Measurements from ENCODE around the gene GABRP.
"Not testable (repeated sequence)": the region's sequence is repeated elsewhere in the genome, so short reads cannot be mapped to it uniquely, and the experiment has no call there.

Gene GABRP

DNA sequence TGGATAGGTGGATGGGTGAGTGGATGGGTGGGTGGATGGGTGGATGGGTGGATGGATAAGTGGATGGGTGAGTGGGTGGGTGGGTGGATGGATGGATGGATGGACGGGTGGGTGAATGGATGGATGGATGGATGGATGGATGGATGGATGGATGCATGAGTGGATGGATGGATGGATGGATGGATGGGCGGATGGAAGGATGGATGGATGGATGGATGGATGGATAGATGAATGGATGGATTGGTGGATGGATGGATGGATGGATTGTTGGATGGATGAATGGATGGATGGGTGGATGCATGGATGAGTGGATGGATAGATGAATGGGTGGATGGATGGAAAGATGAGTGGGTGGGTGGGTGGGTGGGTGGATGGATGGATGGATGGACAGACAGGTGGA, 29.0 kb upstream of the GABRP start:
- not testable (repeated sequence) for DNase-seq (ENCODE audit: low read depth in 2 of 2, low spot score in 1 of 2)

DNA sequence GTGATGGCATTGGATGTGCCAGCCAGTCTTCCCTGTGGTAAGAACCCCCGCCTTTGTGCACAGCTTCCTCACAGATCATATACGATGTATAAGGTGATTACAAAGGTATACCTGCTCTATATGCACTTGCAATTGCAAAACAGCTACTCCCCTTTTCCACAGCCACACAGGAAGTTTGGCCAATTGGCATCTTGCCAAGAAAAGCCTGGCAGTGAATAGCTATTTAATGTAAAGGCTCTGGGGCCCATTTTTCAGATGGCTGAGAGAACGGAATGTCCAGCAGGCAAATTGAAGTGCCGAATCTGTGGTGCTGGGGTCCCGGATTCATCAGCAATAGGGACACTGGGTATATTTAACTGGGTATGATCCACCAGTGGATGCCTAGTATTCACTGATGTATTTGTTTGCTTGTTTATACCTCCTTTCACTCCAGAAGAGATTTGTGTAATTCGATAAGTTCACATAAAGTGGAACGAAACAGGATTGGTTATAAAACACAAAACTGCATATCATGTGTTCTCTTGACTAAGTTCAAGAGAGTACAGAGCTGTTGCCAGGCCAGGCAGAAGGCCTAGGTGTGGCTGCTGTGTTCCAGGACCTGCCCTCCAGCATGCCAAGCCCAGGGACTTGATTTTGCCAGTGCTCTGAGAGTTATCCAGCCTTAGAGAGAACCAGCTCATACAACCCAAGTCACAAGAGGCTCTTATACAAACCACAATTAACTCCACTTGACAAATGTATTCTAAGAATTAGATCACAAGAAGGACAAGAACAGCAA, 27.7 kb upstream of the GABRP start:
- DNase-seq (ENCODE audit: low read depth in 2 of 2, low spot score in 1 of 2) = no peak

DNA sequence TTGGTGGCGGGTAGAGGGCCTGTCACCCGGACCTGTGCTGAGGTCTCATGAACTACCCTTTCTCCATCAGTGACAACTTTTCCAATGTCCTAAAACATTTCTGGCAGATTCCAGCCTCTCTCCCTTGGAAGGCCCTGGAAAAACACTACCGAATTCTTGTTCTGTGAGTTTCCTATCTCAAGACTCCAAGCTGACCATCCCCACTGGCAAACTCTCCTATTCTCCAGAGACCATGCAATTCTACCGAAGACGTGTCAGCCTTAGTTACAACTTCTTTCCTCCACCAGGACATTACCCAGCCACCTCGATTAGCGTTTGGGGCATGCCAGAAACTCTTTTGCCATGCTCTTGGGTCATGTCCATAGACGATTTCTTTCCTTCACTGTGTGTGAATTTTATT, 26.8 kb upstream of the GABRP start:
- DNase-seq (ENCODE audit: low read depth in 2 of 2, low spot score in 1 of 2) = no peak

DNA sequence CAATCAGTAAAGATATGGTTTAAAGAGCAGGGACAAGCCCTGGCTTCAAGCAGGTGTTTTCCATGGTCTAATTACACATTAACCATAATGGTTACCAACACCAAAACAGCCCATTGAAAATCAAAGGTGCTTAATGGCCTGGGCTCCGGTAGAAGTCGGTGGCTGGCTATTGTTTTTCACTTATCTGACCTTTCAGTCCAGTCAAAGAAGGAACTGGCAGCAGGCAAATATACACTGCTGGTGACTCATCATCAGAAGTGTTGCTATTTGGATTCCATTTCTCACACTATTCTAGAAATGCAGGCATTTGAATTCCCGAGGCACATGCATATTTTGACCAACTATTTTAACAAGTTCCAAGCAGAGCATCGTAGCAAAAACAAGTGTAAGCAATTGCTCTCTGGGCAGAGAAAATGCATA, 26.3 kb upstream of the GABRP start:
- DNase-seq (ENCODE audit: low read depth in 2 of 2, low spot score in 1 of 2) = no peak

DNA sequence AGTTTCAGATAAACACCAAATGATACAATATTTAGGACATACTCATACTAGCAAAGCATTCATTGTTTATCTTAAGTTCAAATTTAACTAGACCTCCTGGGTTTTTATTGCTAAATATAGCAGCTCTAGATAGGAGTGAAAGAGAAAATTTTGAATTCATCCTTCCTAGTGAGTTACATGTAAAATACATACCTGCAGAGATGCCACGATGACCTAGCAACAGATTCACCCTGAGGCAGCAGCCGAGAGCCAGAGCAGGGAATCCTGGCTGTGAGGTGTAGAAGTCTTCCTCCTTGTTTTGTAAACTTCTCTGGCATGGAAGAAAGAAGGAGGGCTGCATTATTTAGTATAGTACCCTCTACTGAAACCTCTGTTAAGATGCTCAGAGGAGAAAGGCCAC, 25.9 kb upstream of the GABRP start:
- DNase-seq (ENCODE audit: low read depth in 2 of 2, low spot score in 1 of 2) = no peak

DNA sequence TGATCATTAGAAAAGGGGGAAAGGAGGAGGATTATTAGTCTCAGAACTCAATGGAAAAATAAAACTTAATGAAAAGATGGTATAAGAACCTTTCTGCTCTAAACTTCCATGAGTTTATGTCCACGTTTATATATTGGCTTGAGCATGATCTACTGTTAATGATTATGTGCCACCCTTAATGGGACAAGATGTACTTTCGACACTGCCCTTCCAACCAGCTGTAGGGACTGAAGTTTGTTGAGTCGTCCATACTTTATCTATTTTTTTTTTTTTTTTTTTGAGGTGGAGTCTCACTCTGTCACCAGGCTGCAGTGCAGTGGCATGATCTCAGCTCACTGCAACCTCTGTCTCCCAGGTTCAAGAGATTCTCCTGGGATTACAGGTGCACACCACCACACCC, 25.0 kb upstream of the GABRP start:
- no peak for DNase-seq (ENCODE audit: low read depth in 2 of 2, low spot score in 1 of 2)

DNA sequence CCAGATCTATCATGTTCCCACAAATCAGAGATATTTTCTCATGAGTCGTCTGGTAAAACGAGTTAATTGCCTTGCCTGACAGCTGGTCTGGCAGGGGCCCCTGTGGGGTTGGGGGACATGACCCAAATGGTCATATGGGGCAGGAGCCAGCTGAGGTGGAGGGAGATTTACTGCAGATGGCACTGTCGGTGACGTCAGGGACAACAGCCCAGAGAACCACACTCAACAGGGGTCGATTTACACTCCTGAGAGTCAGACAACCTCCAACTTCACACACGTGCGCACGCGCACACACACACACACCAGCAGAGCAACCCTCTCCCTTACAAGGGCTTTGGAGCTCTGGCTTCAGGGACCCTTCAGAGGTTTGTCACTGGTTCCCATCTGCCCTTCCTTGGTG, 23.4 kb upstream of the GABRP start:
- DNase-seq (ENCODE audit: low read depth in 2 of 2, low spot score in 1 of 2) = no peak

DNA sequence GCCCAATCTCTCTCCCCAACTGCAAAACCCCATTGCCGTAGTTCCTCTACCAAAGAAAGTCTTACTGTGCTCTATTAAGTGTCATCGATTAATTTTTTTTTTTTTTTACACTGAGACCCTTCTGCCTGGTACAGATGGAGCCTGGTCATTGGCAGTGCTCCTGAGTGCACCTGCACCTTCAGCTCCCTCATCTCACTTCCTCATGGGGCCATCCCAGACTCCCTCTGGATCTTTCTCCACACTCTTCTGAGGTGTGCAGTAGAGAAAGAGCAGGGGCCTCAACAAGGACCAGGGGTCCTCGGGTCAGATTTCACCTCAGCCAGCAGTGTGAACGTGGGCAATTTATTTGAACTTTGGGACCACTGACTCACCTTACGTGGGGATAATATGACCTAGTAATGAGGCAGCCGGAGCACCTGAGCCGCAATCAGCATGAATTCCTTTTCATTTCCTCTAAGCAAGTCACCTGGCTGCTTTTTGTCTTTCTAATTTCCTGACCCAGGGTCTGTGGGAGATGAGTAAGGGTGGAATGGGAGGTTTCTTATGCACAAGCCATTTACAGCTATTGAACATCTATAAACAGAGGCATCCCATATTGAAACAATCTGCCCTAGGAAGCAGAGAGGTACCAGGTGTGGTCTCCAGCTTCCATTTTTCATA, 22.3 kb upstream of the GABRP start:
- DNase-seq (ENCODE audit: low read depth in 2 of 2, low spot score in 1 of 2) = no peak

DNA sequence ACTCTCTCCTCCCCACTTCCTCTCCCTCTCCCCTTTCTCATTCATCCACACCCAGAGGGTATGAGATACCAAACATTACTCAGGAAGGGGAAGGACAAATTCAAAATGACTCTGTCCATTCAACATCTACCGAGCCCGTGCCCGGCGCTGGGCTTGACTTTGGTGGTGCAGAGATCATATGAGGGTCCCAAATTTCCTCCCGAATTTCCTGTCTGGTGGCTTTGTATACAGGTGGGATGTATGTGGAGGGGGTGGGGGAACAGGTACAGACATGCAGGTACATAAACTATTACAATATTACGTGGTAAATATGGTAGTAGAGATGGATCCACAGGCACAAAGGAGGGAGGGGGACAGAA, 21.8 kb upstream of the GABRP start:
- DNase-seq (ENCODE audit: low read depth in 2 of 2, low spot score in 1 of 2) = no peak

DNA sequence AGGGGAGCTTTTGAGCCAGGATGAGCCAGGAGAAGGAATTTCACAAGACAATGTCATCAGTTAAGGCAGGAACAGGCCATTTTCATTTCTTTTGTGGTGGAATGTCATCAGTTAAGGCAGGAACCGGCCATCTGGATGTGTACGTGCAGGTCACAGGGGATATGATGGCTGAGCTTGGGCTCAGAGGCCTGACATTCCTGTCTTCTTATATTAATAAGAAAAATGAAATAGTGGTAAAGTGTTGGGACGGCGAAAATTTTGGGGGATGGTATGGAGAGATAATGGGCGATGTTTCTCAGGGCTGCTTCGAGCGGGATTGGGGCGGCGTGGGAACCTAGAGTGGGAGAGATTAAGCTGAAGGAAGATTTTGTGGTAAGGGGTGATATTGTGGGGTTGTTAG, 21.2 kb upstream of the GABRP start:
- not testable (repeated sequence) for DNase-seq (ENCODE audit: low read depth in 2 of 2, low spot score in 1 of 2)

DNA sequence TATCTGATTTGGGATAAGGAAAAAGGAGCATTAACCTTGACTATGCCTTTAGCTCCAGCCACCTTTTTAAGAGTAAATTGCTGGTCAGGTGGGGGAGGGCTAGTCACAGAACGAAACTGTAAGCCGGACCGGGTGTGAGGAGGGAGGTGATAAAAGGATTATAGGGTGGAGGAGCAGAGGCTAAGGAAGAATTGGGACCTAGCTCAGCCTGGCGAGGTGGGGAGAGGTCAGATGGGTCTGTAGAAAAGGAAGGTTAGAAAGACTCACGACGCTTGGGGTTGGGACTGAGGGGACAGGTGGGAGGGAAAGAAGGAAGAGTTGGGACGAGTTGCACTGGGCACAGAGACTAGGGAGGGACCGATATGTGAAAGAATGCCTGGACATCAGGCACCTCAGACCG, 17.7 kb upstream of the GABRP start:
- DNase-seq (ENCODE audit: low read depth in 2 of 2, low spot score in 1 of 2) = not testable (repeated sequence)

DNA sequence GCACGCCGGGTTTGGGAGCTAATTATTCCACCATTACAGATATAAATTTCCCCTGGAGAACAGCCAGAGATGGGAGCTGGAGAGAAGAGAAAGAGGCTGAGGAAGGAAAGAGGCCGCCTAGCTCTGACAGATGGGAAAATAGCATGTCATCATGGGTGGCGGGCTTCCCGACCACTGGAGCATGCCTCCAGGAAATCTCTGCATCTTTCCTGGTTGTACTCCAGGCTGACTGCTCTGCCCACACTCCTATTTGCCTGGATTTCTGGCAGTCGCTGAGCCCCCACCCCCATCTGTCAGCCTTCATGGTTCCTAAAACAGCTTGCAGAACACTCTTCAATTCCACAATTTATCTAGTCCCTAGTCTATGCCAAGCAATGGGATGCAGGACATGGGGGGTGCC, 14.3 kb upstream of the GABRP start:
- DNase-seq (ENCODE audit: low read depth in 2 of 2, low spot score in 1 of 2) = no peak

DNA sequence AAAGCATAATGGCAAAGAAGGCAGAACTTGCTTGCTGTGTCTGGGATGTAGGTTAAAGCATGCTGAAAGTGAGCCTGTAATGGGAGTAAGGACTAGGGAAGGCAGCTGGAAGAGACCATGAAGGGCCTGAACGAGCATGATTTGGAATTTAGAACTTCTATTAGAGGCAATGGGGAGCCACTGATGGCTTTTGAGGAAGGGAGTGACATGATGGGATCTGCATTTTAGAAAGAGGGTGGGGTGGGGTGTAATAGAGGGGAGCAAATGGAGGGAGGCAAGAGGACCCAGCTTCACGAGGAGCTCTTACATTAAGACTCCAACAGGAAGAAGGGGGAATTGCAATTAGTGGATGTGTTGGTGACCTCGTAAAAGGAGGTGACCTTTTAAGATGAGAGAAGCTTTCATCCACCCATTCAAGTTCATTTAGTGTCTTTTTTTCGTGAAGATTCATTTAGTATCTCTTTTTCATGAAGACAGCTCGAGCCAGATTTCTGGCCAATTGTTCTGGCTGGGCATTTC, 13.6 kb upstream of the GABRP start:
- no peak for DNase-seq (ENCODE audit: low read depth in 2 of 2, low spot score in 1 of 2)

DNA sequence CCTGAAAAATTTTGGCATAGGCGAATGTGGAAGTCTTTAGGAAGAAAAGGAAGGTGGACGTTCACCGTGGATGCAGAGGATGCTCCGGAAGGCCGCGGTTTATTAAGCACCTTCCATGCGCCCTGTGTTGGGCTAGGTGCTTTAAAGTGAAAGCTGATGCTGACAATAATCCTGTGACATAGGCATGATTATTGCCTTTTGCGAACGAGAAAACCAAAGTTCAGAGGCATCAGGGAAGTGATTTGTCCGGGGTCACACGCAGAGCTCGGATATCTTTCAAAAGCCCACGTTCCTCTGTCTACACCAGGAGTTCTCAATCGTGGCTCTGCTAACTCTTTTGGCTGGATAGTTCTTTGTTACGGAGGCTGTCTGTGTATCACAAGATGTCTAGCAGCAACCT, 12.0 kb upstream of the GABRP start:
- DNase-seq (ENCODE audit: low read depth in 2 of 2, low spot score in 1 of 2) = no peak

DNA sequence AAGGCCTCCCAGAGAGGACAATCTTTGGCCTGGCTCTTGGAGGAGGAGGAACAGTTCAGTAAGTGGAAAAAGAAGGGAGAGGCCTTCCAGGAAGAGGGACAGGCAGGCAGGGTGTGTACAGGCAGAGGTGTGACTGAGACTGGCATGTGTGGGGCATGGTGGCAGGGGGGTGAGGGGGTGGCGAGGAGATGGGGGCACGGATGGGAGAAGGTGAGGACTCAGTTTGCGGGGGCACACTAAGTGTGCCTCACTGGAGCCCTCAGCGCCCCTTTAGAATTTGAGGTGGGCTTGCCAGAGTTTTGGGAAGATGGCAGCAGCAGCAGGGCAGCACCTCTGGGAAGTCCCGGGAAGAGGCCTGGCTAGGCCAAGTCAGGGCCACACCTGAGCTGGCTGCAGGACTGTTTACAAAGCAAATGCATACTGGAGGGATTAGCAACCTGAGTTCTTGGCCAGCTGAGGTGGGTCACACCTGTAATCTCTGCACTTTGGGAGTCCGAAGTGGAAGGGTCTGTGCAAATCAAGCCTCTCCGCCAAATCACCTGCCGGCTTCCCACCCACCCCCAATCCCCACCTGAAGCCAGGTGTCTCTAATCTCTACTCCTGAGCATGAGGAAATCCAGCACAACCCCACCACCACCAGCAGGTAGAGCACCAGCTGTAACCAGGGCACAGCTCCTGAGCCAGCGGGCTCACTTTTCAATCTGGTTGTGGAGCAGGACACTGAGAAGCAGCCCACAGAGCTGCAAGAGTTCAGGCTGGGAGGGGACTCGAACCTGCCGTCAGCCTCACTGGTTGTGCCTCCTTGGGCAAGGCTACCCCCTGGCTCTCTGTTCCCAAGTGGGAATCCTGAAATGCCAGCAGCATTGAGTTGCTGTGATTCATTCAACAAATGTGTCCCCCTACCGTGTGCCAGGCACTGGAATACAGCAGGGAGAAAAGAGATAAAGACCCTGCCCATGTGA, 10.2 kb upstream of the GABRP start:
- DNase-seq (ENCODE audit: low read depth in 2 of 2, low spot score in 1 of 2) = no peak

DNA sequence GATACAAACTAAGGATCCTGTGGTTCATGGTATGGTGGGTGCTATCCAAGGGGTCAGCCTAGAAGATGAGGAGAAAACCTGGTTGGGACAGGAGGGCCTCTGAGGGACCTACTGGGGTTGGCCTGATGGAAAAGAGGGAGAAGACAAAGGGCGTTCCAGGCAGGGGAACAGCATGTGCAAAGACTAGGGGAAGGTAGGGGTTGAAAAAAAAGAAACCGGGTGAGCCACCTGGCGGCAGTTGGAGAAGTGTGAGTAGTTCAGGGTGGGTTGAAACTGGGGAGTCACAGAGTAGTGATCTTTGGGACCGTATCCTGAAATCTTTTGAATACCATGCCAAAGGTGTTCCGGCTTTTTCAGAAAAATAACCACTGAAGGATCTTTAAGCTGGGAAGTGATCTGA, 8.7 kb upstream of the GABRP start:
- DNase-seq (ENCODE audit: low read depth in 2 of 2, low spot score in 1 of 2) = no peak

DNA sequence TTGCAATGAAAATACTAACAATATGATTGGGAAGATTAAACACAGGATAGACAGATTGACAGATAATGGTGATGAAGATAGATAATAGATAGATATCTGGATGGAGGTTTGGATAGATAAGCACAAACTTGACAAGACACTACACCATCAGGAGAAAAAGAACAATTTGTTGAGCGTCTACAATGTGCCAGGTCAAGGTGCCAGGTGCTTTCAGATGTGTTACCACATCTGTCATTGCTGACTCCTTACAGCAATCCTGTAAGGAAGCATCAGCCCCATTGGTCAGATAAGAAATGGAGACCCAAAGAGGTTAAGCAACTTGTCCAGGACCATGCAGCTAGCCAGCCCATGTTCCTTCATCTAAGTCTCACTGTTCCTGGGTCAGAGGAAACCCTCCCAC, 1.6 kb upstream of the GABRP start:
- DNase-seq (ENCODE audit: low read depth in 2 of 2, low spot score in 1 of 2) = no peak

DNA sequence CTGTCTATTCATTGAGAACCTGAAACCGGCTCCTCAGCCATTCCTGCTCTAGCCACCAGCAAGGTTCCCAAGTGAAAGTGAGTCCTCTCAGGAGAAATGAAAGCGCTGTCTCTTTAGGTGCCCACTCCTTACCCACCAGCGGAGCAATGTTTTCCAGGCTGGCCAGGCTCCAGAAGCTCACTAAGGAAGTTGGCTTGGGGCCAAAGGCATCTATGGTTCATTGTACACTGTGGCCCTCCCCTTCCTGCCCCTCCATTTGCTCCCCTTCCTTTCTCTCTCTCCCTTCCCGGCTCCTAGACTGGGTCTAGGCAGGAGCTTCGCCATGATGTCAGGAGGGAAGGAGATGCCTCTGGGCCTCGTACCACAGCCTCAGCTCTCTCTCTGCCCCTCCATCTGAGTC, 1.1 kb upstream of the GABRP start:
- no peak for DNase-seq (ENCODE audit: low read depth in 2 of 2, low spot score in 1 of 2)

DNA sequence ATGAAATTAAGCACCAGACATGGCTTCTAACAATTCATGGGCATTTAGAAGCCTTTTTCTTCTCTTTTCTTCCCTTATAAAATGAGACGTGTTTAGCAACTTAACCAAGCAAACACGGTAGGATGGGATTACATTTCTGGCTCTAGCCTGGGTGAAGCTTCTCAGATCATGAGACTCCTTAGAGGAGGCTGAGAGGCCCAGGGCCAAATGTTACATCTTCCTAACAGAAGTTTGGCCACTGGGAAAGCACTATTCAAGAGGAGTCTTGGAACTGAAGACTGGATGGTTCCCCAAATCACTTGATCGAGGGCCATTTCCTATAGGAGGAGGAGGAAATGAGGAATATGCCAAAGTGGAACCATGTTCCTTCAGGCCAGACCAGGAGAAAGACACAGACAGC, 1.9 kb downstream of the GABRP start:
- DNase-seq (ENCODE audit: low read depth in 2 of 2, low spot score in 1 of 2) = no peak

DNA sequence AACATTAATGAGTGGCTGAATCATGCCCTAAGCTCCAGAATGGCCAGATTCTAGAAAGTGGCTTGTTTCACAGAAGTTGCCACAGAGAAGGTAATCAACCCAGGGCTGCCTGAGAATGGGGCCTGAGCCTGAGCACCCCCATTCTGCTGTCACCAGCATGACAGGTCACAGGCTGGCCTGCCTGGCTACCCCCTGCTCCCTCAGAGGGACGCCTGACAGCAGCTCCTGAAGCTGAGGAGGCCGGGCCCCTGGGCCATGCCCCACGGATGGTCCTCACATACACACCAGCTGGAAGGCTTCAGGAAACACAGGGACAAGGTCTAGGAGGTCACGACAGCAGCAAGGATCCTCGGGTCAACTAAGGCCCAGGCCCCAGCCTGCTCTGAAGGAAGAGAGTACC, 3.7 kb downstream of the GABRP start:
- no peak for DNase-seq (ENCODE audit: low read depth in 2 of 2, low spot score in 1 of 2)

DNA sequence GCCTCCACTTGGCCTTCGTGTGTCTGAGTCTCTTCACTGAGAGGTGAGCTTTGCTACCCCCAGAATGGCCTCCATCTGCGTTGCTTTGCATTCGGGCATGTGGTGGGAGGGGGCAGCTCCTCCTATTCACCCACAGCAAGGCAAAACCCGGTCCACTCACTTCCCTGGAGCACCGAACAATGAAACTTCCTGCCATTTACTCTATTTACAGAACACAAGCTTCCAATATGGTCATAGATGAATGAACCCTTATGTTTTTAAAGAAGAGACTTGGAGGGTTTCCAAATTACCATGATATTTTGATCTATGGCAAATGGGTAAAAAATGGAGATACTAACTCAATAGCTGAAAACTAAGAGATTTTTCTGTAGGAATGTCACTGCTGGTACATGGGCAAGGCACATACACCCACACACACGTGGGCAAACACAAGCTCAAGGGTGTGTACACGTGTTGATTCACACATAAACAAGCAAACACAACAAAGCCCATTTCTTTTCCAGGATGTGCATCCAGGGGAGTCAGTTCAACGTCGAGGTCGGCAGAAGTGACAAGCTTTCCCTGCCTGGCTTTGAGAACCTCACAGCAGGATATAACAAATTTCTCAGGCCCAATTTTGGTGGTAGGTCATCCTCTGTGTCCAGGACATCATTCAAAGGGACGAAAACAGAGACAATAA, 5.2 kb downstream of the GABRP start:
- no peak for DNase-seq (ENCODE audit: low read depth in 2 of 2, low spot score in 1 of 2)
